ENCODE data around the gene OR5B12.

DNA sequence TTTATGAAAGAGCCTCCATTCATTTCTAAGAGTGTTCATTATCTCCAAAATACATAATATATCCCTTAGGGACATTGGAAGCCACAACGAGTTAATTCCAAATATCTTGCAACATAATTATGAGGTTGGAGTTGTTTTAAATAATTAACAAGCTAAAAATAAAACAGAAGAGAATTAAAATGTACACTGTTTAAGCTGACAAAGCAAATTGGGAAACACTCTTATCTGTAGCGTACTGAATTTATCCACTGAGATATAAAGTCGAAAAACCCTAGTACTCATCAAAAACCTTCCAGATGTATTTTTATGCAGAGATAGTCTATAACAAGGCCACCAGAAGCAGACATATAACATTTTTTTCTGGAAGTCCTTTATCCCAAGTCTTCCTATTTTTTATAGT lies 7.8 kb downstream of the OR5B12 start:
- TF ChIP-seq, protein P1, sequence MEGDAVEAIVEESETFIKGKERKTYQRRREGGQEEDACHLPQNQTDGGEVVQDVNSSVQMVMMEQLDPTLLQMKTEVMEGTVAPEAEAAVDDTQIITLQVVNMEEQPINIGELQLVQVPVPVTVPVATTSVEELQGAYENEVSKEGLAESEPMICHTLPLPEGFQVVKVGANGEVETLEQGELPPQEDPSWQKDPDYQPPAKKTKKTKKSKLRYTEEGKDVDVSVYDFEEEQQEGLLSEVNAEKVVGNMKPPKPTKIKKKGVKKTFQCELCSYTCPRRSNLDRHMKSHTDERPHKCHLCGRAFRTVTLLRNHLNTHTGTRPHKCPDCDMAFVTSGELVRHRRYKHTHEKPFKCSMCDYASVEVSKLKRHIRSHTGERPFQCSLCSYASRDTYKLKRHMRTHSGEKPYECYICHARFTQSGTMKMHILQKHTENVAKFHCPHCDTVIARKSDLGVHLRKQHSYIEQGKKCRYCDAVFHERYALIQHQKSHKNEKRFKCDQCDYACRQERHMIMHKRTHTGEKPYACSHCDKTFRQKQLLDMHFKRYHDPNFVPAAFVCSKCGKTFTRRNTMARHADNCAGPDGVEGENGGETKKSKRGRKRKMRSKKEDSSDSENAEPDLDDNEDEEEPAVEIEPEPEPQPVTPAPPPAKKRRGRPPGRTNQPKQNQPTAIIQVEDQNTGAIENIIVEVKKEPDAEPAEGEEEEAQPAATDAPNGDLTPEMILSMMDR (conservative IDR thresholded peaks at IDR 0.05) = no peak
- TF ChIP-seq EZH2 (IDR thresholded peaks at IDR 0.05; ENCODE audit: low read depth) = no peak
